GM19043 (cell line): Measurements from ENCODE around the gene PPP6R1.
"Not testable (repeated sequence)": the region's sequence is repeated elsewhere in the genome, so short reads cannot be mapped to it uniquely, and the experiment has no call there.

Experiments used
- ATAC-seq: cut with Tn5 transposase; IDR thresholded peaks from one replicate; pipeline ENCODE4 v1.9.1; 2021; ENCODE audit warnings: low read depth; ENCODE audit not compliant: unreplicated experiment

Gene PPP6R1

DNA sequence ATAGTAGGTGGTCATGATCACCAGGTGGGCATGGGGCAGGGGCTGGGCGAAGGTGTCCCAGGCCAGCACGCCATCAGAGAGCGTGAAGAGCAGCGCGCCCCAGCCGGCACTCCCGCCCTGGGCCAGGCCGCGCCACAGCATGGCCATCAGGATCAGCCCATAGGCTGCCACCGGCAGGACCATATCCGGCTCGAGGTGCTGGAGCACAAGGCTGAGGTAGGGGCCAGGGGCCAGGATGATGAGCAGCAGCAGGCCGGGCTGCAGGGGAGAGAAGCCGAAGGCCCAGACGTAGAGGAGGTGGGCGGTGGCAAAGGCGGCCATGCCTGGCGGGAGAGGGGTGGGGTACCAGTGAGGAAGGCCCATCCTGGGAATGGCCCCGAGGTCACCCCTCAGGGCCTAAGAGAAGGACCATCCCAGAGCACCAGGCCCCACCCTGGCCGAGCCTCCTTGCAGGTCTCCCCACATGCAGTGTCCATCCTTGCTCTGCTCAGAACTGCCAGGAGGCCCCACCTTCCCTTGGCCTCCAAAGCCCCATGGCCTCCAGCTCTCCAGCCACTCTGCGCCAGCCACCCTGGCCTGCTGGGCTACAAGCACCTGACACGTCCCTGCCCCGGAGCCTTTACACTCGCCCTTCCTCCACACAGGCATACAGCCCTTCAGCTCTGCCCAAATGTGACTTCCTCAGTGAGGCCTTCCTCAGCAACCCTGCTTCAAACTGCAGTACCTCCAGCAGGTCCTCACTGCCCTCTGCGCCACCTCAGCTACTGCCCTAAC, 31.4 kb downstream of the PPP6R1 start:
- no peak for ATAC-seq

GRCh38 chr19:55226788-55227187, 32.0 kb downstream of the PPP6R1 start:
- no peak for ATAC-seq

DNA sequence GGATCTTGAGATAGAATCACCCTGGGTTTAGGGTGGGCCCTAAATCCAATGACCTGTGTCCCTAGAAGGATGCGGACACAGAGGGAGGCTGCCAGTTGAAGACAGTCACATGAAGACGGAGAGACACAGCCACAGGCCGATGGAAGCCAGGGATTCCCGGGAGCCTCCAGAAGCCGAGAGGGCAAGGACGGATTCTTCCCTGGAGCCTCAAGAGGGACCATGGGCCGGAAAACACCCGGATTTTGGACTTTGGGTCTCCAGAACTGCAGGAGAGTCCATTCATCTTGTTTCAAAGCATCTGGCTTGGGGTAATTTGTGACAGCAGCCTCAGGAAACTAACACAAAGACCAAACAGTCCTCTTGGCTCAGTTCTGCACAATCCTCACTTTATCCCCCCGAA, 32.5 kb downstream of the PPP6R1 start:
- no peak for ATAC-seq

DNA sequence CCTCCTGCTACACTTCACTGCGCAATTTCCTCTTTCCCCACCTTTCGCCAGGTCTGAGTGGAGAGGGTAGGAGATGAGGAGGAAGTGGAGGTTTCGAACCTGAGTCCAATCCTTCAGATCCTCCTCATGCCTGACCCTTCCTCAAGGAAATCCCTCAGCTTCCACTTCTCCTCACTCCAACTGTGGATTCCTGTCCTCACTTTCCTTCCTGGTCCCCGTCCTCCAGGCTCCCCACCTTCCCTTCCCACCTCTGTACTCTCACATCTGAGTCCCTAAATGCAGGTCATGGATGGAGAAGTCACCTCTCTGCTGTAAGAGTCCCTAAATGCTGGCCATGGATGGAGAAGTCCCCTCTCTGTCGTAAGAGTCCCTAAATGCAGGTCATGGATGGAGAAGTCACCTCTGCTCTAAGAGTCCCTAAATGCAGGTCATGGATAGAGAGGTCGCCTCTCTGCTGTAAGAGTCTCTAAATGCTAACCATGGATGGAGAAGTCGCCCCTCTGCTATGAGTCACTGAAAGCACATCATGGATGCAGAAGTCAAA, 33.3 kb downstream of the PPP6R1 start:
- ATAC-seq = no peak

- not testable (repeated sequence) for ATAC-seq
Observed at GRCh38 chr19:55224679-55225414, 34.0 kb downstream of the PPP6R1 start.

DNA sequence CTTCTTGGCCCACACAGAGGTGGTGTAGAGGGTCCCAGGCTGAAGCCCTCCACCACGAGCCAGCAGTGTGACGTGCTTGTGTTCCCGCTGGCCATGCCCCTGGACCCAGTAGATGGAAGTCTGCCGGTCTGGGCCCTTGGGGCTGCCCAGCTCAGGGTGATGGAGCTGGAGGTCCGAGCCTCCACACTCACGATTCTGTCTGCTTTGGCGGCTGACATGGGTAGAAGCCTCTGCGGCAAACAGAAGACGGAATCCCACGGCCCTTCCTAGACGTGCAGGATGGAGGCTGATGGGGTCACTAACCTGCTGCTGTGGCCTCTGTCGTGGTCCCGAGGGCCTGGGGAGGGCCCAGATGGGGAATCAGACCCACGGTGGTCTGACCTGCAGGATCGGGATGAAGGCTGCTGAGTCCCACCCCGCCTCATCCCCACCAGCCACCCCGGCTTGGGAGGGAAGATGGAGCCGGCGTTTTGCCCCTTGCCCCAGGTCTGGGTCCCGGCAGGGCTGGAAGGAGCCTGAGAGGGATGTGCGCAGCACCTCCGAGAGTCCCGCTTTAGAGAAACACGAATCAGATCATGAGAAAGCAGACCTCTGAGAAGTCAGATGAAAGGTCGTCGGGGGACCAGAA, 34.7 kb downstream of the PPP6R1 start:
- no peak for ATAC-seq

- ATAC-seq = no peak
Observed at GRCh38 chr19:55223291-55224037, 35.4 kb downstream of the PPP6R1 start.

DNA sequence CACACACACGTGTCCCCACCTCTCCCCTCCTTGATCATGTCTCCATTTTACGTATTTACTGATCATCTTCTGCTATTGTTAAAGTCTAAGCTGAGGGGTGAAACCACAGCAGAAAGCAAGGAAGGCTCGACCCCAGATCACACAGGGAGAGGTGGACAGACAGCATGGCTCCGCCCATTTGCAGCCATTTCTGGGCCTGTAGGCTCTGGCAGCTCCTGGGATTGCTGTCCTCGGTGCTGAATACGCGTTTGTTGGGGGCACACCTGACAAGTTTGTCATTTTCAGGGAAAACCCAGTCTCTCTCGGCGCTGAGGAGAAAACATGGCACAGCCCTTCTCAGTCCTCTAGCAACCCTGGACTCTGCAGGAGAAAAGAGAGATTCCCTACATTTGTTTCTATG, 38.3 kb downstream of the PPP6R1 start:
- no peak for ATAC-seq

DNA sequence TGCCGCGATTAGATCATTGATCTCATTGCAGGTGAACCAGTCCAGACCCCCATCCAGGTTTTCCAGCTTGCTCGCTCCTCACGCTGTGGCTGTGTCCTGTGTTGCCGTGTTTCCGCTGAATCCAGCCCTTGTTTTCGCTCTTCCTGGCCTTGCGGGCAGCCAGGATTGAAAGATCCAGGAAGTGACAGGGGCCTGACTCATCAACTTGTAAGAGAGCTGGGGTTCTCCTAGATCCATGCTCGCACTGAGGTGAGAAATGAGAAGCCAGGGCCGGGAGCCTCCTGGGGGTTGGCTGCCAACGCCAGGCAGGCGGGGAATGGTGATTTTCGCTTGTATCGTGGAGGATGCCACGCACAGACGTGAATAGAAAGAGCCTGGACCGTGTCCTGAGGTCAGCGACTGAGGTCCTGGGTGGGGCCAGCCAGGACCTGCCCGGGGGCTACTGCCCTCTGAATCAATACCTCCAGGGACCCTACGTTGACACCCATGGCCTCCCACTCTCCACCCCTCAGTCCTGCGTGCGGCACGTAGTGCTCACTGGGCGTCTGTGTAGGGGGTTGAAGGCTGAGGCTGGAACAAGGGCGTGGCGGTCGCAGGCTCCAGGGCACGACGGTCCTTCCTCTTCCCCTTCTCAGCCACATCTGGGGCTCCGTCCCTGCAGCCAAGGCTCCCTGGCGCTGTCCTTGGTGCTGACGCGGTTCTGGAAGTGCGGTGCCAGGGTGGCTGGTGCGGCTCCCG, 42.2 kb downstream of the PPP6R1 start:
- ATAC-seq = no peak

GRCh38 chr19:55213547-55213946, 45.3 kb downstream of the PPP6R1 start:
- ATAC-seq = no peak

GRCh38 chr19:55212447-55212846, 46.4 kb downstream of the PPP6R1 start:
- no peak for ATAC-seq

- ATAC-seq = no peak
Observed at GRCh38 chr19:55209693-55210472, 48.9 kb downstream of the PPP6R1 start.

DNA sequence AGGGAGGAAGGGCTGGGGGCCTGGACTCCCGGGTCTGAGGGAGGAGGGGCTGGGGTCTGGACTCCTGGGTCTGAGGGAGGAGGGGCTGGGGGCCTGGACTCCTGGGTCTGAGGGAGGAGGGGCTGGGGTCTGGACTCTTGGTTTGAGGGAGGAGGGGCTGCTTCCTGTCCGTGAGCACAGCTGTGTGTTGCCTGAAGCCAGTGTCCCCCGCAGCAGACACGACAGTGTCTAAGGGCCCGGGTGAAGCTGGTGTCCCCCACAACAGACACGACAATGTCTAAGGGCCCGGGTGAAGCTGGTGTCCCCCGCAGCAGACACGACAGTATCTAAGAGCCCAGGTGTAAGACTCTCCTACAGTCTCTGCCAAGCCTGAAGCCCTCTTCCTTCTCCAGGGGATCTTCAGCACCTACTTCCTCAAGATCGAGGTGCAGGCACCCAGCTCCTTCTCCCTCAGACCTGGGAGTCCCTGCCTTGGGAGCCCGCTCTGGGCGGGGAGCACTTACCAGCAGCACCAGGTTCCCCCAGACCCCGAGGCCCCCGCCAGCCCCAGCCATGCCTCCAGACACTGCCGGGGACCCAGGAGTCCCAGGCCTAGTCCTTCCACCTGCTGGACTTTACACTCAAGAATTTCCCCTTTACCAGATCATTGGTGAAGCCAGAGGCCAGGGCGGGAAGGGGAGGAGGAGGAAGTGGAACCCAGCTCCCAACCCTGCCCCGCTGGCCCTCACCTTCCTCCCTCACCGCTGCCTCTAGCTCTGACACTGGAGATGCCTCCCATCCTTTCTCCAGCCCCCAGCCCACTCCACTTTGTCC, 49.7 kb downstream of the PPP6R1 start, which contains the start of gene PTPRH:
Gene PTPRH, minus strand, starts transcription at position 622 of the 813 bp plus-strand sequence. Its CDS starts 68 bp downstream, at position 554.
- no peak for ATAC-seq

DNA sequence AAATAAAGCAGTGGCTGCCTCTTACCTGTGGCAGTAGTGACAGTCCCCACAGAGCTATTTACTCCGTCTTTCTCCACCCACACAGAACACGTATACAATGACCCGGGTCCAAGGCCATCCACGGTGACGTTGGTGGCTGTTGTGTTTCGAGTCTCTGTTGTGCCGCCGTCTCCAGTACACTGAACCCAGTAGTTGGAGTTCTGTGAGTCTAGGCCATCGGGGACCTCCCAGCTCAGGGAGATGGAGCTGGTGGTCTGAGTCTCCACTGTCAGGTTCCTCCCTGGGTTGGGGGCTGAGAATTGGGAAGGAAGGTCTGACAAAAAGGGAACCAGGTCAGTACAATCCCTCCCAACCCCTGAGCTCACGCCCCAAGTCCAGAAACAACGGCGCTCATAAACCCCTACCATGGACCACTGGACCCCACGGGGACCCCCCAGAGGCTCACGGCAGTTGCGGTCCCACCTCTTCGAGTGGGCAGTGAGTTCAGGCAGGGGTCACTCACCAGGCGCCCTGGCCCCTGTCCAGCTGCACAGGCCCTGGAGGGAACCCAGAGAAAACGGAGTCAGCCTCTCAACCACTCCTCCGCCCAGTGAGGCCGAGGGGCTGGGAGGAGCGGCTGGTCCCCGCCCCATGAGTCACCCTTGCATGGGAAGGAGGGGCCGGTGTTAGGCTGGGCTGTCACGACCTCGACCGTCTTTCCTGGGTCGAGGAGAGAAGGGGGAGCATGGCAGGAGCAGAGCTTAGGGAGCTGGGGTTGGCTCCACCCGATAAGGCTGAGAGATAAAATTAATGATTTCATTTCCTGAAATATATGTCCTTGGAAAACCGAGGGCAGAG, 51.9 kb downstream of the PPP6R1 start:
- ATAC-seq = no peak

DNA sequence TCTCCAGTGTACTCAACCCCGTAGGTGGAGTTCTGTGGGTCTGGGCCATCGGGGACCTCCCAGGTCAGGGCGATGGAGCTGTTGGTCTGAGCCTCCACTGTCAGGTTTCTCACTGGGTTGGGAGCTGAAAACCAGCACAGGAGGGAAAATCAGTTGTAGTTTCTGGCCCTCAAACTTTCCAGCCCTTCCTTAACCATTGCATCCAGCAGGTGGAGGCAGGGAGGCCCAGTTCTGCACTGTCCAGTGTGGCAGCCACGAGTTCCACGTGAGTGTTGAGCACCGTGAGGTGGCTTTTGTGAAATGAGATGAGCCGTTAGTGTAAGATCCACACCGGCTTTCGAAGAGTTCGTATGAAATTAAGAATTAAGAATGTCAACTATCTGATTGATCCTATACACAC, 56.6 kb downstream of the PPP6R1 start:
- ATAC-seq = not testable (repeated sequence)

GRCh38 chr19:55199620-55200204, 59.1 kb downstream of the PPP6R1 start:
- ATAC-seq = no peak

GRCh38 chr19:55198651-55199050, 60.2 kb downstream of the PPP6R1 start:
- no peak for ATAC-seq
